Mucosa of descending colon (tissue), 3 donors: ENCODE data around the gene ZNF335. TPM values are rescaled to one million over a fixed set of nuclear protein-coding genes. Genes with fewer than 3 reads are reported as not detected.

Source experiments
- ATAC-seq: fragments of 200-7000 bp; cut with Tn5 transposase; one replicate; pipeline ENCODE4 v1.9.1; 2020; ENCODE audit warnings: mild to moderate bottlenecking, moderate library complexity
- DNase-seq, 3 donors: peaks; one replicate each; pipeline ENCODE4 v3.0.0-alpha.2; 2020
- H3K36me3 ChIP-seq: fragments of 200-600 bp; one replicate; pipeline ENCODE4 v1.8.0; 2021; ENCODE audit warnings: low read depth, mild to moderate bottlenecking
- H3K4me1 ChIP-seq: fragments of 200-600 bp; one replicate; pipeline ENCODE4 v1.8.0; 2021; ENCODE audit warnings: low read depth, mild to moderate bottlenecking
- H3K4me3 ChIP-seq: fragments of 200-600 bp; one replicate; pipeline ENCODE4 v1.8.0; 2021; ENCODE audit warnings: mild to moderate bottlenecking
- H3K9me3 ChIP-seq: fragments of 200-600 bp; one replicate; pipeline ENCODE4 v1.8.0; 2021; ENCODE audit warnings: mild to moderate bottlenecking
- CTCF ChIP-seq: fragments of 200-600 bp; IDR thresholded peaks from one replicate; pipeline ENCODE4 v1.8.0; 2022; ENCODE audit warnings: antibody characterized with exemption, mild to moderate bottlenecking
- intact Hi-C, 2 donors: fragments of 100-400 bp; cut with DNase I in 1 of 2; cut with micrococcal nuclease in 1 of 2; formaldehyde crosslinking; loops; one replicate each; pipeline versions ENCODE4 v1.11.0 to v1.11.1; 2022; cut with DNase I, micrococcal nuclease
- total RNA-seq, 3 donors: library from RNA; stranded (reverse); fragmentation: NEBNext Ultra II Directional in 2 of 3; extraction: Animal tissue kit (Norgen Biotek cat#: 25700) in 2 of 3; gene quantifications; one replicate each; pipeline versions ENCODE4 v1.2.1 to v1.2.4, GENCODE V29; 2021 to 2023
- donor health status: DM: no; HTN: no; CAD: no; lungs with moderate emphysema.
- donor health status: DM: no; HTN: no; CAD: no.
- donor health status: DM: no; HTN: yes; CAD: no.

ZNF335 gene
- total RNA-seq, 3 donors from 2014 or later: 19.1 to 22.7 (median 20.1) TPM

DNA sequence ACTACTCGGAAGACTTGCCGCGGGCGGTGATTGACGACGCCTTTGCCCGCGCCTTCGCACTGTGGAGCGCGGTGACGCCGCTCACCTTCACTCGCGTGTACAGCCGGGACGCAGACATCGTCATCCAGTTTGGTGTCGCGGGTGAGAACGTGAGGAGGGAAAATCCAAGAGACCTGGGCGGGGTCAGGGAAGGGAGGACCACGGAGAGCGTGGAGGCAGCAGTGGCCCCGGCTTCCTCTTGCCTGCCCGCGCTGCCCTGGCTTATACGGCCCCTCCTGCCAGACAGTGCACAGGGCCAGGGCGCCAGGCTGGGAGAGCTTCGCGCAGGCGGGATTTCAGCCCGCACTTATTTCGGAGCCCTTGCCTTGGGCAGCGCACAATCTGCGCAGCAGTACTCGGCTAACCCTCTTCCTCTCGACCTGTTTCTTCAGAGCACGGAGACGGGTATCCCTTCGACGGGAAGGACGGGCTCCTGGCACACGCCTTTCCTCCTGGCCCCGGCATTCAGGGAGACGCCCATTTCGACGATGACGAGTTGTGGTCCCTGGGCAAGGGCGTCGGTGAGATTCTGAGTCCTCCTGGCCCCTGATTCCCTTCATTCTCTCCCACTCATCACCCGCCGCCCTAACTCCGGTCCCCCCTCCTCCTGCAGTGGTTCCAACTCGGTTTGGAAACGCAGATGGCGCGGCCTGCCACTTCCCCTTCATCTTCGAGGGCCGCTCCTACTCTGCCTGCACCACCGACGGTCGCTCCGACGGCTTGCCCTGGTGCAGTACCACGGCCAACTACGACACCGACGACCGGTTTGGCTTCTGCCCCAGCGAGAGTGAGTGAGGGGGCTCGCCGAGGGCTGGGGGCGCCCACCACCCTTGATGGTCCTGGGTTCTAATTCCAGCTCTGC, 38.7 kb upstream of the ZNF335 start:
- Histone ChIP-seq H3K4me3 (no peak overlapping the region), H3K4me1 (peaks cover 8% of the 10 kb centered on the region), H3K36me3 (no peaks in the 10 kb centered on the region), H3K9me3 (no peaks in the 10 kb centered on the region)
- DNase-seq: peak in 1 of 3 donors; percentile 65
- ATAC-seq: peak; percentile 22
- no peak for TF ChIP-seq CTCF
- intact Hi-C loops: no loop called here

DNA sequence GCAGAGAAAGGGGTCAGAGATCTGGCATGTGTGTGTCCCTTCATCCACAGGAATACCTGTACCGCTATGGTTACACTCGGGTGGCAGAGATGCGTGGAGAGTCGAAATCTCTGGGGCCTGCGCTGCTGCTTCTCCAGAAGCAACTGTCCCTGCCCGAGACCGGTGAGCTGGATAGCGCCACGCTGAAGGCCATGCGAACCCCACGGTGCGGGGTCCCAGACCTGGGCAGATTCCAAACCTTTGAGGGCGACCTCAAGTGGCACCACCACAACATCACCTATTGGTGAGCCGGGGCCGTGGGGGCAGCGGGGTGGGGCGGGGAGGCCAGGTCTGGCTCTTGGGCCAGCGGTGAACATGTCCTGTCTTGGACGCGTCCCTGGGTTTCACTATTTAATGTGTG, 37.8 kb upstream of the ZNF335 start:
- no peak for TF ChIP-seq CTCF
- Histone ChIP-seq H3K36me3 (no peaks in the 10 kb centered on the region), H3K4me3 (no peak overlapping the region), H3K9me3 (no peaks in the 10 kb centered on the region), H3K4me1 (peaks cover 8% of the 10 kb centered on the region)
- intact Hi-C loops: no loop called here
- no peak for ATAC-seq
- no peak for DNase-seq

GRCh38 chr20:46007671-46008070, 35.7 kb upstream of the ZNF335 start:
- no peak for DNase-seq
- intact Hi-C loops: no loop called here
- no peak for TF ChIP-seq CTCF

DNA sequence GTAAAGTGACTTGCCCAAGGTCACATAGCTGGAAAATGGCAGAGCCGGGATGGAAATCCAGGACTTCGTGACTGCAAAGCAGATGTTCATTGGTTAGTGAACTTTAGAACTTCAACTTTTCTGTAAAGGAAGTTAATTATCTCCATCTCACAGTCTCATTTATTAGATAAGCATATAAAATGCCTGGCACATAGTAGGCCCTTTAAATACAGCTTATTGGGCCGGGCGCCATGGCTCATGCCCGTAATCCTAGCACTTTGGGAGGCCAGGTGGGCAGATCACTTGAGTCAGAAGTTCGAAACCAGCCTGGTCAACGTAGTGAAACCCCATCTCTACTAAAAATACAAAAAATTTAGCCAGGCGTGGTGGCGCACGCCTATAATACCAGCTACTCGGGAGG, 35.0 kb upstream of the ZNF335 start:
- intact Hi-C loops: no loop called here

More at GRCh38 chr20:46007671-46008070, 35.7 kb upstream of the ZNF335 start:
- Histone ChIP-seq H3K36me3 (no peaks in the 10 kb centered on the region), H3K4me3 (no peak overlapping the region), H3K9me3 (no peaks in the 10 kb centered on the region), H3K4me1 (no peaks in the 10 kb centered on the region)
- no peak for ATAC-seq

GRCh38 chr20:46006022-46006705, 34.2 kb upstream of the ZNF335 start:
- intact Hi-C loops: no loop called here
- no peaks in the 10 kb centered on the region for H3K4me1 ChIP-seq
- no peak for TF ChIP-seq CTCF
- no peak overlapping the region for H3K4me3 ChIP-seq
- H3K36me3 ChIP-seq: no peaks in the 10 kb centered on the region
- ATAC-seq (no peak), DNase-seq (no peak)
- H3K9me3 ChIP-seq: no peaks in the 10 kb centered on the region

More for the DNA sequence above, 35.0 kb upstream of the ZNF335 start:
- Histone ChIP-seq H3K9me3 (no peaks in the 10 kb centered on the region), H3K4me3 (no peak overlapping the region), H3K36me3 (no peaks in the 10 kb centered on the region), H3K4me1 (no peaks in the 10 kb centered on the region)
- DNase-seq (no peak), ATAC-seq (no peak)
- no peak for TF ChIP-seq CTCF
